ENCODE results near the gene IKZF1.

IKZF1 gene

GRCh38 chr7:50284296-50284695 lies 20.2 kb upstream of the IKZF1 start:
- no peak for FAIRE-seq

- FAIRE-seq, result no peak
These were observed 19.2 kb upstream of the IKZF1 start for GRCh38 chr7:50285269-50285668.

GRCh38 chr7:50287129-50287528 lies 17.4 kb upstream of the IKZF1 start:
- FAIRE-seq, result no peak

GRCh38 chr7:50292165-50292757 lies 12.3 kb upstream of the IKZF1 start:
- no peak for FAIRE-seq

GRCh38 chr7:50292763-50293162 lies 11.8 kb upstream of the IKZF1 start:
- no peak for FAIRE-seq

- FAIRE-seq, result no peak
These were observed 10.9 kb upstream of the IKZF1 start for GRCh38 chr7:50293509-50294179.

- no peak for FAIRE-seq
These were observed 9.4 kb upstream of the IKZF1 start for GRCh38 chr7:50295133-50295532.

- no peak for FAIRE-seq
These were observed 7.7 kb upstream of the IKZF1 start for GRCh38 chr7:50296799-50297198.

GRCh38 chr7:50298811-50299562 lies 5.5 kb upstream of the IKZF1 start:
- FAIRE-seq, result no peak

- FAIRE-seq, result no peak
These were observed 4.2 kb upstream of the IKZF1 start for GRCh38 chr7:50300336-50300735.

GRCh38 chr7:50302486-50303334 lies 1.8 kb upstream of the IKZF1 start:
- no peak for FAIRE-seq

- no peak for FAIRE-seq
These were observed 984 bp upstream of the IKZF1 start for GRCh38 chr7:50303335-50304128.

- no peak for FAIRE-seq
These were observed 531 bp downstream of the IKZF1 start for GRCh38 chr7:50304911-50305582.

- no peak for FAIRE-seq
These were observed 1.3 kb downstream of the IKZF1 start for GRCh38 chr7:50305583-50306493.

GRCh38 chr7:50306494-50307367 lies 2.2 kb downstream of the IKZF1 start:
- no peak for FAIRE-seq

- FAIRE-seq, result no peak
These were observed 3.0 kb downstream of the IKZF1 start for GRCh38 chr7:50307368-50308032.

GRCh38 chr7:50308203-50308531 lies 3.7 kb downstream of the IKZF1 start:
- no peak for FAIRE-seq

- no peak for FAIRE-seq
These were observed 4.2 kb downstream of the IKZF1 start for GRCh38 chr7:50308532-50309385.
